CD4-positive, alpha-beta T cell treated with Interleukin-4 for 4 hours (primary cell): ENCODE measurements around the gene ANO9.
"Not testable (repeated sequence)": the region's sequence is repeated elsewhere in the genome, so short reads cannot be mapped to it uniquely, and the experiment has no call there.

Experiments
- DNase-seq: peaks from one replicate; pipeline ENCODE4 v3.0.0-alpha.2; 2020

ANO9 gene

DNA sequence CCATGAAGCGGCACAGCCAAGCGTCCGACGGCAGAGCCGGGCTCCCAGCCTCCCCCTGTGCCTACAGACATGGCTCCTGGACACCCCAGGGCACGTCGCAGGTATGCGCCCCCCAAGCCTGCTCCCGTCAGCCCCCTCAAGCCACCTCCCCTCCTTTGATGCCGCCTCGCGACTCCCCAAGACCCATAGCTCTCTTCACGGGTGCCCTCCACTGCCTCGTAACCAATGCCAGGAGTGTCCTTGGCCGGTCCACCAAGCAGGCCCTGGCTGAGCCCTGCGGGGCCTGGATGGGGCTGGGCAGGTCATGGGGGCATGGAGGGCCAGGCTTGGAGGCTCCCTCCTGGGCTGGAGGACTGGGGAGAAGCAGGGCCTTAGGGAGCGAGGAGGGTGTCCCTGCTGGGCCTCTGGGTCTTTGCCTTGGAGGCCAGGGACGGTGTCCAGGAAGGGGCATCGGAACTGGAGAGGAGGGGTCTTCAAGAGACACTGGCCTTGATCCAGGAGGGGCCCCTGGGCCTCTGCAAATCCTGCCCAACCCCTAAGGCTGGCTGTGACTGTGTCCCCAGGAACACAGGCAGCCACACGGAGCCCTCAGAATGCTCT is 9.2 kb downstream of the ANO9 start:
- DNase-seq = no peak

GRCh38 chr11:431921-432320 is 9.9 kb downstream of the ANO9 start:
- no peak for DNase-seq

- no peak for DNase-seq
These were observed 11.8 kb downstream of the ANO9 start for GRCh38 chr11:429931-430456.

- DNase-seq = no peak
These were observed 12.4 kb downstream of the ANO9 start for GRCh38 chr11:429391-429790.

DNA sequence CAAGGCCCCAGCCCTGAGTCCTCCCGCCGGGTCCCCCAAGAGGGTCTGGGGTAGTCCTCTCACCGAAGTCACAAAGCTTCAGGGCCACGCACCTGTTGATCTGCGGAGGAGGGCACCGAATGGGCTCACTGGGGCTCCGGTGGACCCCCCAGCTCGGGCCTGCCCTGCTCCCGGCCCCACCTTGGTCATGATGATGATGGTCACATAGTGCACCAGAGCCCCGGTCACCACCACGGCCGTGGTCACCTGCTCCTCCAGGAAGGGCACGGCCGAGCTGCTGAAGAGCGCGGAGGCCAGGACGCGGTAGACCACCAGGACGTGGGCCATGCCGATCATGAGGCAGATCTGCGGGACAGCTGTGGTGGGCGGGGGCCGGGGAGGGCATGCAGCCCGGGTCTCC is 13.5 kb downstream of the ANO9 start:
- DNase-seq = no peak

GRCh38 chr11:426851-427250 is 15.0 kb downstream of the ANO9 start:
- DNase-seq = no peak

DNA sequence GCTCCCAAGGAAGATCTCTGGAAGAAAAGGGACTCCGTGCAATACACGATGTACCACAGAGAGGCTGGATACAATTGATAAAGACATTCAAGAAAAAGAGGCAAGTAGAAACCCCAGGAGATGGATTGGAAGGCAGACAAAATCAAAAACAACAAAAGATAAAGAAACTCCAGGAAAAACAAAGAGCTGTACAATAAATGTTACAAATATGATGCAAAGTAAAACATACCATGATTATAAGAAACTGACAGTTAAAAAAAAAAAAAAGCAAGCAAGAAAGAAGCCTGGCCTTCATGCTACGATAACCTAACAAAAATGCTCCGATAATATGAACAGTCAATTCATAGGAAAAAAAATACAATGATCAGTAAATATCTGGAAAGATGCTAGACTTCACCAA is 16.5 kb downstream of the ANO9 start:
- DNase-seq = no peak

DNA sequence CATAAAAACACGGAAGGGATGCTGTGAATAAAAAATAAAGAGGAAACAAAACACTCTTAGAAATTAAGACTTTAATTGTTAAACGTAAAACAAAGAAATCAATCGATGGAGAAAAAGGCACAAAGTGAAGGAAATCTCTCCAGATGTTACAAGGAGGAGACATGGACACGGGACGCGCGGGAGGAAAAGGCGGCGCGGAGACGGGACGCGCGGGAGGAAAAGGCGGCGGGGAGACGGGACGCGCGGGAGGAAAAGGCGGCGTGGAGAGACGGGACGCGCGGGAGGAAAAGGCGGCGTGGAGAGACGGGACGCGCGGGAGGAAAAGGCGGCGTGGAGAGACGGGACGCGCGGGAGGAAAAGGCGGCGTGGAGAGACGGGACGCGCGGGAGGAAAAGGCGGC is 17.0 kb downstream of the ANO9 start:
- DNase-seq = not testable (repeated sequence)

DNA sequence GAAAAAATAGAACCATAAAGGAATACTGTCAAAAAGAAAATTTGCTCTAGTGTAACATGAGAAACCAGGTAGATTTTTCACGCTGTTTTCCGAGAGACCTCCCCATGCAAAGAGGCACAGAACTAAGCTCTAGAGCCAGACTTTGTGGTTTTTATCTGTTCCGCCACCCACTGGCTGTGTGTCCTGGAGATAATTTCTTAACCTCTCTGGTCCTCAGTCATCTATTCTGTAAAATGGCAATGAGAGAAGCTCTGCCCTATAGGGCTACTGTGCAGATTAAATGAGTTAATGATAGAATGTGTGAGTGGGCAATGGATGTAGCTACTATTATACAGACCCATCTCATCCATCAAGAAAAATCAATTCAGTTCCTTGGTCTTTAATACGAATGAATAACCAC is 17.6 kb downstream of the ANO9 start:
- no peak for DNase-seq

DNA sequence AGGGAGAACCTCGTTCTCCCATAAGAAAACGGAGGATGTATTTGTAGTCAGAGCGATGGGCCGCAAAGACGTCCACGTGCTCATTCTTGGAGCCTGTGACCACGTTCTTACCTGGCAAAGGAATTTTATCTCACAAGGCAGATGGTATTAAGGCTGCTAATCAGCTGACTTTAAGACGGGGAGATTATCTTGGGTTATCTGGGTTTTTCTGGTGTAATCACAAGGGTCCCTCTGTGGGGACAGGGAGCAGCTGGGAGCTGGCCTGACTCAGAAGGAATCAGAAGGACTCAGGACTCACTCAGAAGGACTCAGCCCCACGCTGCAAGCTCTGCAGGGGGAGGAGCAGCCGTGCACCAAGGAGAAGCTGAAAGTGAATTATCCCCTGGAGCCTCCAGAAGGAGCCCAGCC is 19.6 kb downstream of the ANO9 start:
- DNase-seq = no peak

GRCh38 chr11:420911-421321 is 20.9 kb downstream of the ANO9 start:
- no peak for DNase-seq

DNA sequence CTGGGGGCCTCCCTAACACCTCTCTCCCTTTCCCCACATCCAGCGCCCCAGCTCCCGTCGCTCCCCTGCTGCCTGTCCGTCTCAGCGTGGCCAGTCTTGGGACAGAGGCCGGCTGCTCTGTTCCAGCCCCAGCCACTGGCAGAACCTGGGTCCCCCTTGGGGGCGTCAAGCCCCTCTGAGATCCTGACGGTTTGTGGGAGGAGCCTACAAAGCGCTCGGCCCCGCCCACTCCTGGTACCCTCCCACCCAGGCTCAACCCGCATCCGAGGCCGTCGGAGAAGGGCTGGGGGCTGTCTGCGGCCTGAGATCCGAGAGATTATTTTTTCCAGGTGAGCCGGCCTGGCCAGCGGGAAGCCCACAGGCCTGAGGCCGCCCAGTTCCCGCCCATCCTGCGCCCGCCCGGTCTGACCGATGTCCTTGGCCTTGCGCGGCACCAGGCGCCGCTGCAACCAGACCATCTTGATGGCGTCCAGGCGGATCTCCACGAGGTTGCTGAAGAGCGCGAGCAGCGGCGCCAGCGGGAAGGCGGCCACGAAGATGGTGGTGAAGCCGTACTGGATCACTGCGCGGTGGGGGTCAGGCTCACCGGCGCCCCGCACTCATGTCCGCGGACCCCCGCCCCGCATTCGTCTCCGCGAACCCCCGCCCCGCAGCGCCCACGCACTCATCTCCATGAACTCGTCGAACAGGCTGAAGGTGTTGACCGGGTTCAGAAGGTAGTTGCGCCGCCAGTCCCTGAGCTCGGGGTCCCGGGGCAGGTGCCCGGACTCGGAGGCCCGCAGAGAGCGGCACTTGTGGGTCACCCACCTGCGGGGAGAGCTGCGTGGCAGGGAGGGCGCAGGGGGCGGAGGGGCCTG is 21.5 kb downstream of the ANO9 start:
- no peak for DNase-seq

- no peak for DNase-seq
These were observed 22.4 kb downstream of the ANO9 start for GRCh38 chr11:419248-420005.

- no peak for DNase-seq
These were observed 23.2 kb downstream of the ANO9 start for GRCh38 chr11:418343-419247.

DNA sequence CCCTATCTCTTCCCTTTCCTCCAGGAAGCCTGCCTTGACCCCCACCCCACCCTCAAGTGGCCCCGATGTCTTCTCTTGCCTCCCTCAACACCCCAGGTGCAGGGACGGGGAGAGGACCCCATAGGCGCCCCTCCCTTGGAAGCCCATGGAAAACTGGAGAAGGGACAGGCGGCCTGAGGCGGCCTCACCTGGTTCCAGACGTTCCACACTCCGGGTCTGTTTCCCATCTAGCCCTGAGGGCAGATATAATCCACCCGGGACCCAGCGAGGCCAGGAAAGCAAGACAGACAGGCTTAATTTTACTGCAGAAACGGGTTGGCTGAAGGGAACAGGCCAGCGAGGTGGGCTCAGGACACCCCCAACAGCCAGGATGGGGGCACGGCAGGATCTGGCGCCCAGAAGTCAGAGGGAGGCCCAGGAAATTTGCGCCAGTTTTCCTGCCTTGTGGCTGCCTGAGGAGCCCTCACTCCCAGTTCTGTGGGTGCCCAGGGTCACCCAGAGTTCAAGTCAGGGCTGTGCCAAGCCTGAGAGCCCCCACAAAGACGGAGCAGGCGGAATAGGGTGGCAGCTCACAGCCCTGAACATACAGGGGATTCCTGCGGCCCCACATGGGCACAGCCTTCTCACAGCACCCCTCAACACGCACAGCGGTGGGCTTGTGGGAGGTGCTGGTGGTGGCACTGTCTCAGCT is 24.0 kb downstream of the ANO9 start:
- DNase-seq = no peak

GRCh38 chr11:416757-417621 is 24.8 kb downstream of the ANO9 start:
- DNase-seq = peak; percentile 18

GRCh38 chr11:416051-416756 is 25.6 kb downstream of the ANO9 start:
- no peak for DNase-seq

GRCh38 chr11:415640-416041 is 26.2 kb downstream of the ANO9 start:
- DNase-seq = no peak

GRCh38 chr11:414318-414857 is 27.4 kb downstream of the ANO9 start:
- no peak for DNase-seq
